Upper lobe of left lung (tissue), 6 donors: ENCODE data around the gene GNGT1. TPM values are rescaled to one million over a fixed set of nuclear protein-coding genes. Genes with fewer than 3 reads are reported as not detected.

Source experiments
- ATAC-seq, 2 donors: fragments of 200-7000 bp; cut with Tn5 transposase; one replicate each; pipeline ENCODE4 v1.9.1; 2022; ENCODE audit warnings: mild to moderate bottlenecking in 2 of 2, moderate library complexity in 2 of 2; ENCODE audit not compliant: low FRiP score in 2 of 2
- DNase-seq, 2 donors: peaks; one replicate each; pipeline ENCODE4 v3.0.0-alpha.2; 2019 to 2020
- H3K27ac ChIP-seq, 4 donors: fragments of 200-600 bp; sonication (generic); one replicate each; pipeline ENCODE4 v1.5.1; 2016 to 2019
- H3K27me3 ChIP-seq, 4 donors: fragments of 200-600 bp; sonication (generic); one replicate each; pipeline ENCODE4 v1.5.1; 2017 to 2019
- H3K36me3 ChIP-seq, 4 donors: fragments of 200-600 bp; sonication (generic); one replicate each; pipeline ENCODE4 v1.5.1; 2016 to 2019
- H3K4me1 ChIP-seq, 4 donors: fragments of 200-600 bp; sonication (generic); one replicate each; pipeline ENCODE4 v1.5.1; 2018 to 2019
- H3K4me3 ChIP-seq, 4 donors: fragments of 200-600 bp; sonication (generic); one replicate each; pipeline ENCODE4 v1.5.1; 2017 to 2019; ENCODE audit warnings: mild to moderate bottlenecking in 2 of 4, moderate library complexity in 1 of 4
- H3K9me3 ChIP-seq, 4 donors: fragments of 200-600 bp; sonication (generic); one replicate each; pipeline ENCODE4 v1.5.1; 2018 to 2019
- CTCF ChIP-seq, 6 experiments: fragments of 450-650 bp in 4 of 6; fragments of 200-600 bp in 2 of 6; sonication (generic) in 2 of 6; IDR thresholded peaks; one replicate each; pipeline ENCODE4 v1.5.1; 2016 to 2019; ENCODE audit warnings: antibody characterized with exemption in 6 of 6
- EP300 ChIP-seq, 4 donors: sonication (generic); formaldehyde crosslinking; IDR thresholded peaks; one replicate each; pipeline ENCODE4 v1.5.1; 2017; ENCODE audit warnings: antibody characterized with exemption in 4 of 4, control low read depth in 2 of 4
- POLR2A ChIP-seq, 4 donors: fragments of 450-650 bp; IDR thresholded peaks; one replicate each; pipeline ENCODE4 v1.5.1; 2016 to 2017; ENCODE audit warnings: antibody characterized with exemption in 4 of 4, mild to moderate bottlenecking in 2 of 4
- POLR2AphosphoS5 ChIP-seq, 2 donors: sonication (generic); formaldehyde crosslinking; IDR thresholded peaks; one replicate each; pipeline ENCODE4 v1.5.1; 2017; ENCODE audit warnings: antibody characterized with exemption in 2 of 2
- WGBS, 2 donors: methylation state at CpG; one replicate each; pipeline ENCODE4 v1.1.5; 2017 to 2018; 5-methylcytosine and 5-hydroxymethylcytosine counted together
- total RNA-seq, 6 donors: library from RNA; depleted of rRNA in 4 of 6; stranded (reverse); fragments of >200 nt in 4 of 6; gene quantifications; one replicate each; pipeline versions ENCODE4 v1.1.0 to v1.2.1, GENCODE V29; 2016 to 2021
- donor health status: DM: no; HTN: no; CAD: no; lungs with moderate emphysema.
- donor health status: DM: no; HTN: yes; CAD: no; lungs with severe emphysema.

GNGT1 gene
- total RNA-seq, 6 donors from 2014 or later: not detected

GRCh38 chr7:93890041-93890463 lies 16.3 kb upstream of the GNGT1 start:
- peak in 1 of 2 donors; percentile 67 for ATAC-seq
- Histone ChIP-seq H3K36me3 (no peaks in the 10 kb centered on the region), H3K4me3 (peak overlapping the region; percentile 38 to 53 (median 46)), H3K9me3 (no peaks in the 10 kb centered on the region), H3K27me3 (peaks cover 0 to 4% (median 0%) of the 10 kb centered on the region in 4 donors), H3K4me1 (peaks cover 8 to 16% (median 9%) of the 10 kb centered on the region in 4 donors), H3K27ac (peak overlapping the region in 1 of 4 donors; percentile 57)
- peak; percentile 21 to 75 for DNase-seq
- WGBS, 2 donors: 0 to 2% methylated on average over 22 to 28 of the region's 28 CpGs
- TF ChIP-seq POLR2A (IDR thresholded peaks at IDR 0.05) (no peak), CTCF (IDR thresholded peaks at IDR 0.05) (no peak), EP300 (IDR thresholded peaks at IDR 0.05) (no peak), POLR2AphosphoS5 (IDR thresholded peaks at IDR 0.05) (no peak)

- DNase-seq (peak; percentile 23 to 87), ATAC-seq (peak; percentile 63 to 80)
- Histone ChIP-seq H3K4me3 (peak within 1 kb of the TSS; percentile 38 to 53 (median 46)), H3K27me3 (peaks cover 0 to 4% (median 0%) of the 10 kb centered on the region in 4 donors), H3K36me3 (no peaks in the 10 kb centered on the region), H3K27ac (peak within 1 kb of the TSS in 1 of 4 donors; percentile 57), H3K4me1 (peaks cover 8 to 16% (median 9%) of the 10 kb centered on the region in 4 donors), H3K9me3 (no peaks in the 10 kb centered on the region)
- TF ChIP-seq CTCF (IDR thresholded peaks at IDR 0.05): no peak
- no peak for TF ChIP-seq POLR2A (IDR thresholded peaks at IDR 0.05)
- no peak for TF ChIP-seq POLR2AphosphoS5 (IDR thresholded peaks at IDR 0.05)
- no peak for TF ChIP-seq EP300 (IDR thresholded peaks at IDR 0.05)
- WGBS, 2 donors: 1 to 2% methylated on average over 9 to 45 of the region's 49 CpGs
These were observed 15.8 kb upstream of the GNGT1 start, which contains the start of gene TFPI2 for GRCh38 chr7:93890464-93891068. Gene TFPI2 (minus strand): TSS chr7:93890753. CDS start chr7:93890678, 75 bp downstream.

GRCh38 chr7:93894426-93894825 lies 11.9 kb upstream of the GNGT1 start:
- 48 to 64% methylated on average over 1 of the region's 1 CpG for WGBS, 2 donors
- Histone ChIP-seq H3K27ac (no peak overlapping the region), H3K4me1 (peaks cover 8 to 16% (median 9%) of the 10 kb centered on the region in 4 donors), H3K36me3 (no peaks in the 10 kb centered on the region), H3K27me3 (peaks cover 0 to 4% (median 0%) of the 10 kb centered on the region in 4 donors), H3K9me3 (no peaks in the 10 kb centered on the region), H3K4me3 (no peak overlapping the region)
- DNase-seq (no peak), ATAC-seq (no peak)
- TF ChIP-seq POLR2AphosphoS5 (IDR thresholded peaks at IDR 0.05): no peak
- TF ChIP-seq EP300 (IDR thresholded peaks at IDR 0.05): no peak
- no peak for TF ChIP-seq CTCF (IDR thresholded peaks at IDR 0.05)
- TF ChIP-seq POLR2A (IDR thresholded peaks at IDR 0.05): no peak

GRCh38 chr7:93894966-93895640 lies 11.3 kb upstream of the GNGT1 start:
- Histone ChIP-seq H3K4me3 (no peak overlapping the region), H3K27ac (no peak overlapping the region), H3K36me3 (no peaks in the 10 kb centered on the region), H3K4me1 (peaks cover 6 to 10% (median 7%) of the 10 kb centered on the region in 4 donors), H3K9me3 (no peaks in the 10 kb centered on the region), H3K27me3 (peaks cover 0 to 4% (median 0%) of the 10 kb centered on the region in 4 donors)
- 52% methylated on average over 3 of the region's 3 CpGs for WGBS, 2 donors
- TF ChIP-seq CTCF (IDR thresholded peaks at IDR 0.05) (no peak), EP300 (IDR thresholded peaks at IDR 0.05) (no peak), POLR2AphosphoS5 (IDR thresholded peaks at IDR 0.05) (no peak), POLR2A (IDR thresholded peaks at IDR 0.05) (no peak)
- ATAC-seq (no peak), DNase-seq (no peak)
